Loucy (cell line): ENCODE measurements around the gene ARHGEF25.

Source experiments
- CTCF ChIP-seq: fragments of 200-600 bp; sonication (generic); conservative IDR thresholded peaks from 2 replicates; pipeline ENCODE4 v1.5.1; 2014; ENCODE audit warnings: mild to moderate bottlenecking, antibody characterized with exemption, low read length
- EZH2phosphoT487 ChIP-seq: fragments of 200-600 bp; IDR thresholded peaks from 2 replicates; pipeline ENCODE4 v1.6.1; 2018; ENCODE audit warnings: antibody characterized with exemption, mild to moderate bottlenecking, moderate library complexity, borderline replicate concordance

- TF ChIP-seq CTCF (no peak), EZH2phosphoT487 (no peak)
Observed at GRCh38 chr12:57579677-57580465, 31.4 kb upstream of the ARHGEF25 start.
